B cell (primary cell): Measurements from ENCODE around the gene NRDC.

ENCODE experiments used
- CTCF ChIP-seq: fragments of 200-600 bp; IDR thresholded peaks from one replicate; pipeline ENCODE4 v1.8.0; 2022; ENCODE audit warnings: antibody characterized with exemption, mild to moderate bottlenecking
- EZH2 ChIP-seq: IDR thresholded peaks from 2 replicates; pipeline ENCODE4 v1.6.1; 2012; ENCODE audit warnings: borderline replicate concordance, low read depth, mild to moderate bottlenecking, moderate library complexity, low read length; ENCODE audit not compliant: insufficient read depth, poor library complexity, severe bottlenecking

GRCh38 chr1:51758310-51758709, 120.2 kb downstream of the NRDC start:
- TF ChIP-seq EZH2 (no peak), CTCF (no peak)
